Spleen (tissue), 11 donors: Measurements from ENCODE around the gene PLA2G4E. TPM values are rescaled to one million over a fixed set of nuclear protein-coding genes. Genes with fewer than 3 reads are reported as not detected.

Experiments used
- DNase-seq: peaks from one replicate; pipeline ENCODE4 v3.0.0-alpha.2; 2020
- H3K27ac ChIP-seq, 8 donors: fragments of 200-600 bp; sonication (generic) in 7 of 8; 1 replicate in 4 of 8; 2 replicates in 4 of 8; pipeline versions ENCODE4 v1.5.0 to v1.8.0; 2016 to 2021; ENCODE audit warnings: inconsistent platforms in 4 of 8, mild to moderate bottlenecking in 4 of 8, moderate library complexity in 1 of 8
- H3K27me3 ChIP-seq, 7 donors: fragments of 200-600 bp; sonication (generic) in 6 of 7; replicated peaks in 1 of 7; 1 replicate in 4 of 7; 2 replicates in 3 of 7; pipeline versions ENCODE4 v1.5.0 to v1.8.0; 2016 to 2021; ENCODE audit warnings: inconsistent platforms in 3 of 7, mild to moderate bottlenecking in 1 of 7
- H3K36me3 ChIP-seq, 6 donors: fragments of 200-600 bp; sonication (generic) in 5 of 6; 1 replicate in 4 of 6; 2 replicates in 2 of 6; pipeline versions ENCODE4 v1.5.0 to v1.8.0; 2016 to 2021; ENCODE audit warnings: inconsistent platforms in 2 of 6
- H3K4me1 ChIP-seq, 6 donors: fragments of 200-600 bp; sonication (generic) in 5 of 6; 1 replicate in 3 of 6; 2 replicates in 3 of 6; pipeline versions ENCODE4 v1.5.0 to v1.8.0; 2016 to 2021; ENCODE audit warnings: inconsistent platforms in 3 of 6
- H3K4me3 ChIP-seq, 8 donors: fragments of 200-600 bp; sonication (generic) in 7 of 8; 1 replicate in 4 of 8; 2 replicates in 4 of 8; pipeline versions ENCODE4 v1.5.0 to v1.8.0; 2016 to 2021; ENCODE audit warnings: inconsistent platforms in 4 of 8, mild to moderate bottlenecking in 4 of 8, moderate library complexity in 2 of 8
- H3K9me3 ChIP-seq, 8 donors: fragments of 200-600 bp; sonication (generic) in 7 of 8; 1 replicate in 4 of 8; 2 replicates in 4 of 8; pipeline versions ENCODE4 v1.5.0 to v1.8.0; 2016 to 2021; ENCODE audit warnings: inconsistent platforms in 4 of 8
- CTCF ChIP-seq, 11 experiments: fragments of 200-600 bp in 7 of 11; fragments of 450-650 bp in 4 of 11; sonication (generic) in 4 of 11; IDR thresholded peaks in 8 of 11; conservative IDR thresholded peaks in 3 of 11; 1 replicate in 7 of 11; 2 replicates in 4 of 11; pipeline versions ENCODE4 v1.4.0 to v1.8.0; 2016 to 2021; ENCODE audit warnings: antibody characterized with exemption in 11 of 11, inconsistent platforms in 4 of 11, mild to moderate bottlenecking in 1 of 11
- POLR2A ChIP-seq, 3 donors: fragments of 450-650 bp; IDR thresholded peaks; one replicate each; pipeline ENCODE4 v1.5.1; 2017; ENCODE audit warnings: antibody characterized with exemption in 3 of 3, mild to moderate bottlenecking in 1 of 3
- POLR2AphosphoS5 ChIP-seq, 3 donors: sonication (generic); formaldehyde crosslinking; IDR thresholded peaks; one replicate each; pipeline ENCODE4 v1.5.1; 2017; ENCODE audit warnings: antibody characterized with exemption in 3 of 3
- WGBS, 5 donors: extraction: QIAGEN DNeasy Blood & Tissue Kit in 3 of 5; methylation state at CpG; one replicate each; pipeline versions ENCODE4 v1.1.5 to v1.1.7; 2013 to 2018; 5-methylcytosine and 5-hydroxymethylcytosine counted together
- intact Hi-C: fragments of 100-400 bp; cut with DNase I; formaldehyde crosslinking; loops from one replicate; pipeline ENCODE4 v1.15.0; 2023; ENCODE audit warnings: low total_unique reads
- polyA plus RNA-seq, 3 donors: library from polyadenylated mRNA; stranded (reverse); fragments of 200-250 nt; gene quantifications; one replicate each; pipeline ENCODE4 v1.2.1, GENCODE V29; 2013
- total RNA-seq, 7 donors: library from RNA; depleted of rRNA in 3 of 7; stranded (reverse); fragments of >200 nt in 3 of 7; fragmentation: NEBNext Ultra II Directional in 4 of 7; extraction: Animal tissue kit (Norgen Biotek cat#: 25700) in 4 of 7; gene quantifications; one replicate each; pipeline versions ENCODE4 v1.1.0 to v1.2.1, GENCODE V29; 2016 to 2021
- donor health status: healthy with polysubstance abuse.
- donor health status: DM: no; HTN: no; CAD: no; lungs with moderate emphysema.
- donor health status: DM: no; HTN: no; CAD: no.
- donor health status: Bipolar disorder and iron deficiency.
- donor health status: healthy.
- donor health status: DM: no; HTN: no; CAD: no.
- donor health status: DM: yes; HTN: yes; CAD: no.

Gene PLA2G4E
- total and polyA plus RNA-seq, 10 donors: not detected

- Histone ChIP-seq H3K27me3 (peaks cover 0 to 16% (median 0%) of the 10 kb centered on the region in 7 donors), H3K4me3 (no peak overlapping the region), H3K27ac (no peak overlapping the region), H3K9me3 (no peaks in the 10 kb centered on the region), H3K4me1 (no peaks in the 10 kb centered on the region), H3K36me3 (no peaks in the 10 kb centered on the region)
- 52 to 93% (median 81%) methylated on average over 3 of the region's 3 CpGs for WGBS, 5 donors
- no peak for TF ChIP-seq CTCF (IDR thresholded peaks at IDR 0.05 in 8 of 11, conservative IDR thresholded peaks at IDR 0.05 in 3 of 11)
- no peak for TF ChIP-seq POLR2AphosphoS5 (IDR thresholded peaks at IDR 0.05)
- intact Hi-C loops: no loop called here
- peak; percentile 14 for DNase-seq
These were observed 23.0 kb downstream of the PLA2G4E start for GRCh38 chr15:41997845-41998244.

GRCh38 chr15:41996921-41997592 is 23.8 kb downstream of the PLA2G4E start:
- peak; percentile 66 for DNase-seq
- H3K27ac ChIP-seq: no peak overlapping the region
- intact Hi-C loops: no loop called here
- no peaks in the 10 kb centered on the region for H3K4me1 ChIP-seq
- H3K4me3 ChIP-seq: no peak overlapping the region
- whole genome bisulfite sequencing, 5 donors: 87 to 94% (median 90%) methylated on average over 13 of the region's 13 CpGs
- H3K36me3 ChIP-seq: no peaks in the 10 kb centered on the region
- TF ChIP-seq POLR2AphosphoS5 (IDR thresholded peaks at IDR 0.05): no peak
- no peak for TF ChIP-seq POLR2A (IDR thresholded peaks at IDR 0.05)
- no peak for TF ChIP-seq CTCF (IDR thresholded peaks at IDR 0.05 in 8 of 11, conservative IDR thresholded peaks at IDR 0.05 in 3 of 11)
- H3K9me3 ChIP-seq: no peaks in the 10 kb centered on the region
- peaks cover 0 to 16% (median 0%) of the 10 kb centered on the region in 7 donors for H3K27me3 ChIP-seq

GRCh38 chr15:41996376-41996775 is 24.5 kb downstream of the PLA2G4E start:
- 92 to 94% (median 93%) methylated on average over 10 of the region's 10 CpGs for WGBS, 5 donors
- Histone ChIP-seq H3K4me1 (no peaks in the 10 kb centered on the region), H3K36me3 (no peaks in the 10 kb centered on the region), H3K9me3 (no peaks in the 10 kb centered on the region), H3K4me3 (no peak overlapping the region), H3K27ac (no peak overlapping the region), H3K27me3 (peaks cover 0 to 16% (median 0%) of the 10 kb centered on the region in 7 donors)
- intact Hi-C loops: no loop called here
- DNase-seq: peak; percentile 51
- TF ChIP-seq POLR2A (IDR thresholded peaks at IDR 0.05): no peak

- H3K9me3 ChIP-seq: no peaks in the 10 kb centered on the region
- H3K27me3 ChIP-seq: peaks cover 0 to 11% (median 0%) of the 10 kb centered on the region in 7 donors
- intact Hi-C loops: no loop called here
- H3K4me1 ChIP-seq: no peaks in the 10 kb centered on the region
- no peak overlapping the region for H3K27ac ChIP-seq
- TF ChIP-seq CTCF (IDR thresholded peaks at IDR 0.05 in 8 of 11, conservative IDR thresholded peaks at IDR 0.05 in 3 of 11) (no peak), POLR2AphosphoS5 (IDR thresholded peaks at IDR 0.05) (no peak), POLR2A (IDR thresholded peaks at IDR 0.05) (no peak)
- H3K36me3 ChIP-seq: no peaks in the 10 kb centered on the region
- no peak for DNase-seq
- H3K4me3 ChIP-seq: no peak overlapping the region
- 93 to 98% (median 96%) methylated on average over 7 of the region's 7 CpGs for WGBS, 5 donors
These were observed 25.4 kb downstream of the PLA2G4E start for GRCh38 chr15:41995476-41995855.
